Hepatocyte (in vitro differentiated cells): ENCODE measurements around the gene FNIP2. TPM values are rescaled to one million over a fixed set of nuclear protein-coding genes. Genes with fewer than 3 reads are reported as not detected.

ENCODE experiments used
- DNase-seq: peaks from one replicate; pipeline ENCODE4 v3.0.0-alpha.2; 2016; ENCODE audit warnings: low spot score
- H2AFZ ChIP-seq: fragments of 200-600 bp; sonication (generic); 2 replicates; pipeline ENCODE4 v1.6.0; 2016; ENCODE audit warnings: antibody characterized with exemption, mild to moderate bottlenecking
- H3K27ac ChIP-seq: fragments of 200-600 bp; sonication (generic); 2 replicates; pipeline ENCODE4 v1.5.1; 2016; ENCODE audit warnings: mild to moderate bottlenecking
- H3K27me3 ChIP-seq: fragments of 200-600 bp; sonication (generic); 2 replicates; pipeline ENCODE4 v1.6.1; 2016
- H3K36me3 ChIP-seq: fragments of 200-600 bp; sonication (generic); replicated peaks from 2 replicates; pipeline ENCODE4 v1.5.1; 2016; ENCODE audit warnings: low read depth; ENCODE audit not compliant: insufficient read depth
- H3K4me1 ChIP-seq: fragments of 200-600 bp; sonication (generic); 2 replicates; pipeline ENCODE4 v1.5.1; 2016; ENCODE audit warnings: mild to moderate bottlenecking, moderate library complexity; ENCODE audit not compliant: insufficient read depth
- H3K4me2 ChIP-seq: fragments of 200-600 bp; sonication (generic); 2 replicates; pipeline ENCODE4 v1.6.0; 2016
- H3K4me3 ChIP-seq: fragments of 200-600 bp; sonication (generic); 2 replicates; pipeline ENCODE4 v1.5.1; 2016; ENCODE audit warnings: mild to moderate bottlenecking
- H3K79me2 ChIP-seq: fragments of 200-600 bp; sonication (generic); 2 replicates; pipeline ENCODE4 v1.6.0; 2017; ENCODE audit warnings: mild to moderate bottlenecking
- H3K9me2 ChIP-seq: fragments of 200-600 bp; sonication (generic); replicated peaks from 2 replicates; pipeline ENCODE4 v1.6.0; 2017; ENCODE audit warnings: mild to moderate bottlenecking; ENCODE audit not compliant: insufficient read depth
- H3K9me3 ChIP-seq: fragments of 200-600 bp; sonication (generic); 2 replicates; pipeline ENCODE4 v1.5.1; 2016; ENCODE audit warnings: low read depth, mild to moderate bottlenecking
- H4K20me1 ChIP-seq: fragments of 200-600 bp; sonication (generic); 2 replicates; pipeline ENCODE4 v1.6.0; 2016; ENCODE audit warnings: mild to moderate bottlenecking; ENCODE audit not compliant: insufficient read depth, poor library complexity, severe bottlenecking
- EZH2 ChIP-seq: fragments of 200-600 bp; sonication (generic); IDR thresholded peaks from 2 replicates; pipeline ENCODE4 v1.6.1; 2016; ENCODE audit warnings: antibody characterized with exemption, mild to moderate bottlenecking, borderline replicate concordance
- EZH2phosphoT487 ChIP-seq: fragments of 200-600 bp; sonication (generic); IDR thresholded peaks from one replicate; pipeline ENCODE4 v1.6.1; 2018; ENCODE audit warnings: antibody characterized with exemption, mild to moderate bottlenecking, low read depth, moderate library complexity; ENCODE audit not compliant: unreplicated experiment, severe bottlenecking
- WGBS: methylation state at CpG from one replicate; pipeline ENCODE4 v1.1.6; 2016; ENCODE audit warnings: low lambda C conversion rate; ENCODE audit errors: missing lambda C conversion rate; 5-methylcytosine and 5-hydroxymethylcytosine counted together
- polyA plus RNA-seq: library from polyadenylated mRNA; unstranded; fragments of >200 nt; fragmentation: Nextera tagmentation; extraction: Ambion mirVana; gene quantifications from 2 replicates; pipeline ENCODE4 v1.2.1, GENCODE V29; 2016
- total RNA-seq: library from RNA; depleted of rRNA; stranded (reverse); fragments of >200 nt; gene quantifications from 2 replicates; pipeline ENCODE4 v1.2.3, GENCODE V29; 2014
- TF ChIP-seq, protein P1 (sequence below): fragments of 200-600 bp; sonication (generic); IDR thresholded peaks from 2 replicates; pipeline ENCODE4 v1.5.1; 2016; ENCODE audit warnings: antibody characterized with exemption, mild to moderate bottlenecking; ENCODE audit not compliant: poor library complexity

The FNIP2 gene
- total and polyA plus RNA-seq, 2 experiments from 2014 or later = 20.8 to 61.0 TPM

DNA sequence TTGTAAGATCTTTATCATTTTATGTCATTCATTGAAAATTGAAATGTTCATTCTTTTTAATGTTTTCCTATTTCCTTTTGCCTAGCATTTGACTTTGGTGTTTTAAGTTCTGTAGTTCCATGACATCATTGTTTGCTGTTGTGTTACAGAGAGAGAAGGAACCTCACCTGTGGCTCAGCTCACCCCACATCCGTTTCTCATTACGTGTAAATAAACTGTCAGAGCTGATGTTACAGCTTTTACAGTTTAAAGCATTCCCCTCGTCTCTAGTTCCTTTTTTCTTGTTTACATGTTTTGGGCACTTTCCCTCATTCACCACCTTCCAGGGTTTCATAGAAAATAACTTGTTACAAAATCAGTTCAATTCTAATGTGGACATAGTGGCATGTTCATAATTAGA is 137.2 kb downstream of the FNIP2 start:
- no peak overlapping the region for H3K4me3 ChIP-seq
- no peak overlapping the region for H2AFZ ChIP-seq
- no peaks in the 10 kb centered on the region for H3K79me2 ChIP-seq
- H3K27ac ChIP-seq = no peak overlapping the region
- no peaks in the 10 kb centered on the region for H3K27me3 ChIP-seq
- H3K4me1 ChIP-seq = peaks cover 8% of the 10 kb centered on the region
- 63% methylated on average over 3 of the region's 3 CpGs for WGBS
- no peak overlapping the region for H3K4me2 ChIP-seq
- TF ChIP-seq EZH2 (no peak), EZH2phosphoT487 (no peak)
- TF ChIP-seq, protein P1, sequence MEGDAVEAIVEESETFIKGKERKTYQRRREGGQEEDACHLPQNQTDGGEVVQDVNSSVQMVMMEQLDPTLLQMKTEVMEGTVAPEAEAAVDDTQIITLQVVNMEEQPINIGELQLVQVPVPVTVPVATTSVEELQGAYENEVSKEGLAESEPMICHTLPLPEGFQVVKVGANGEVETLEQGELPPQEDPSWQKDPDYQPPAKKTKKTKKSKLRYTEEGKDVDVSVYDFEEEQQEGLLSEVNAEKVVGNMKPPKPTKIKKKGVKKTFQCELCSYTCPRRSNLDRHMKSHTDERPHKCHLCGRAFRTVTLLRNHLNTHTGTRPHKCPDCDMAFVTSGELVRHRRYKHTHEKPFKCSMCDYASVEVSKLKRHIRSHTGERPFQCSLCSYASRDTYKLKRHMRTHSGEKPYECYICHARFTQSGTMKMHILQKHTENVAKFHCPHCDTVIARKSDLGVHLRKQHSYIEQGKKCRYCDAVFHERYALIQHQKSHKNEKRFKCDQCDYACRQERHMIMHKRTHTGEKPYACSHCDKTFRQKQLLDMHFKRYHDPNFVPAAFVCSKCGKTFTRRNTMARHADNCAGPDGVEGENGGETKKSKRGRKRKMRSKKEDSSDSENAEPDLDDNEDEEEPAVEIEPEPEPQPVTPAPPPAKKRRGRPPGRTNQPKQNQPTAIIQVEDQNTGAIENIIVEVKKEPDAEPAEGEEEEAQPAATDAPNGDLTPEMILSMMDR = no peak
- H3K9me3 ChIP-seq = no peaks in the 10 kb centered on the region
- no peak for DNase-seq
- H4K20me1 ChIP-seq = no peaks in the 10 kb centered on the region
- no peaks in the 10 kb centered on the region for H3K9me2 ChIP-seq
- H3K36me3 ChIP-seq = no peaks in the 10 kb centered on the region

DNA sequence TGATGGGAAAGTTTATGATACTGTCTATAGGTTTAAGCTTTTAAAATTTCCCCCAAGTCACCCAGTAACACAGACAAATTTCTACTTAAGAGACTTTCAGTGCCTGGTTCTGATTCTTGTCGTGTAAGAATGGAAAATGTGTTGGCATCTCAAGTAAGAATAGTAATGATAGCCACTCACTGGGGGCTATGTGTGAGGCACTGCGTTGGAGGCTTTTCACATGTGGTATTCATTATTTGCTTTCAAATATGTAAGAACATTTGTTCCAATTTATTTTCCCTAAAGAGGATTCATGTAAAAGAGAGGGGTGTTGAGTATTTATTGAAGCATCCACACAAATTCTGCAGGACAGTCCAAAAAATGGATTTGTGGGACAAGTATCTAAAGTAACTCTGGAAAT is 143.6 kb downstream of the FNIP2 start:
- Histone ChIP-seq H3K4me3 (no peak overlapping the region), H3K36me3 (no peaks in the 10 kb centered on the region), H4K20me1 (no peaks in the 10 kb centered on the region), H3K27ac (no peak overlapping the region), H3K27me3 (no peaks in the 10 kb centered on the region), H3K4me2 (no peak overlapping the region), H3K4me1 (peaks cover 2% of the 10 kb centered on the region), H3K79me2 (no peaks in the 10 kb centered on the region), H3K9me3 (no peaks in the 10 kb centered on the region), H2AFZ (no peak overlapping the region), H3K9me2 (no peaks in the 10 kb centered on the region)
- no peak for DNase-seq
- WGBS = 64% methylated on average over 2 of the region's 2 CpGs
- TF ChIP-seq, protein P1 = no peak
- no peak for TF ChIP-seq EZH2
- no peak for TF ChIP-seq EZH2phosphoT487

- no peaks in the 10 kb centered on the region for H3K36me3 ChIP-seq
- no peak for DNase-seq
- H3K27ac ChIP-seq = no peak overlapping the region
- no peaks in the 10 kb centered on the region for H3K9me3 ChIP-seq
- H2AFZ ChIP-seq = no peak overlapping the region
- H3K9me2 ChIP-seq = no peaks in the 10 kb centered on the region
- no peaks in the 10 kb centered on the region for H3K27me3 ChIP-seq
- no peaks in the 10 kb centered on the region for H3K79me2 ChIP-seq
- peaks cover 2% of the 10 kb centered on the region for H3K4me1 ChIP-seq
- no peak overlapping the region for H3K4me2 ChIP-seq
- H3K4me3 ChIP-seq = no peak overlapping the region
- no peaks in the 10 kb centered on the region for H4K20me1 ChIP-seq
- TF ChIP-seq EZH2phosphoT487 (no peak), EZH2 (no peak)
- TF ChIP-seq, protein P1 = no peak
- WGBS = 65% methylated on average over 6 of the region's 6 CpGs
Measured at GRCh38 chr4:158912806-158913205, 144.0 kb downstream of the FNIP2 start.

- no peak overlapping the region for H3K27ac ChIP-seq
- H2AFZ ChIP-seq = no peak overlapping the region
- no peaks in the 10 kb centered on the region for H3K36me3 ChIP-seq
- WGBS = 69% methylated on average over 5 of the region's 5 CpGs
- H3K4me3 ChIP-seq = no peak overlapping the region
- no peaks in the 10 kb centered on the region for H3K27me3 ChIP-seq
- H3K9me3 ChIP-seq = no peaks in the 10 kb centered on the region
- no peak overlapping the region for H3K4me2 ChIP-seq
- TF ChIP-seq, protein P1 = no peak
- no peak for TF ChIP-seq EZH2phosphoT487
- TF ChIP-seq EZH2 = no peak
- no peaks in the 10 kb centered on the region for H3K79me2 ChIP-seq
- peaks cover 2% of the 10 kb centered on the region for H3K4me1 ChIP-seq
- H4K20me1 ChIP-seq = no peaks in the 10 kb centered on the region
- DNase-seq = no peak
- no peaks in the 10 kb centered on the region for H3K9me2 ChIP-seq
Measured at GRCh38 chr4:158913766-158914165, 144.9 kb downstream of the FNIP2 start.
